GM18867 (cell line): ENCODE data around the gene PACS2.

Experiments used
- ATAC-seq: cut with Tn5 transposase; IDR thresholded peaks from one replicate; pipeline ENCODE4 v1.9.1; 2021; ENCODE audit warnings: mild to moderate bottlenecking, moderate library complexity; ENCODE audit not compliant: unreplicated experiment

Gene PACS2

DNA sequence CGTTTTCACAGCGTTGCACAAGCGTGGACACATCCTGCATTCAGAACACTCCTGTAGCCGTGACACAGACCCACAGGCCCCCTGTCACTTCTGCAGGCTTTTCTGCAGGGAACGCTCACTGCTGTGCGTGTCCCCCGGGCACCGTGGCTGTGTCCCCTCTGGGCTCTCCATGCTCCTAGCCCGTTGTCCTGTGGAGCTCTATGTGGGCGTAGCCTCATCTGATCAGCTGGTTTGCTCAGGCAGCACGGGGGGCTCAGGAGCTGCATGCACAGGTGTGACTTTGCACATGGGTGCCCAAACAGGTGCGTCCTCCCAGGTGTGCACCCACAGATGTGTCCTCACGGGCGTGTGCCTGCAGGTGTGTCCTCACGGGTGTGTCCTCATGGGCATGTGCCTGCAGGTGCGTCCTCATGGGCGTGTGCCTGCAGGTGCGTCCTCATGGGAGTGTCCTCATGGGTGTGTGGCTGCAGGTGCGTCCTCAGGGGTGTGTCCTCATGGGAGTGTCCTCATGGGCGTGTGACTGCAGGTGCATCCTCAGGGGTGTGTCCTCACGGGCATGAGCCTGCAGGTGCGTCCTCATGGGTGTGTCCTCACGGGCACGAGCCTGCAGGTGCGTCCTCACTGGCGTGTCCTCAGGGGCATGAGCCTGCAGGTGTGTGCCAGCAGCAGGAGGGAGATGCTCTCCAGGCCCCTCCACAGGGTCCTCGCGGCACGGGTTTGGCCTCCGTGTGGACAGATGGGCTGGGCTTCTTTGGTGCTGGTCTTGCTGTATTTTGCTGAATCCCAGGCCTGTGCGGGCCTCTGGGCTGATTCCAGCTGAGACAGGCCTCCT lies 122.6 kb downstream of the PACS2 start:
- ATAC-seq: no peak

DNA sequence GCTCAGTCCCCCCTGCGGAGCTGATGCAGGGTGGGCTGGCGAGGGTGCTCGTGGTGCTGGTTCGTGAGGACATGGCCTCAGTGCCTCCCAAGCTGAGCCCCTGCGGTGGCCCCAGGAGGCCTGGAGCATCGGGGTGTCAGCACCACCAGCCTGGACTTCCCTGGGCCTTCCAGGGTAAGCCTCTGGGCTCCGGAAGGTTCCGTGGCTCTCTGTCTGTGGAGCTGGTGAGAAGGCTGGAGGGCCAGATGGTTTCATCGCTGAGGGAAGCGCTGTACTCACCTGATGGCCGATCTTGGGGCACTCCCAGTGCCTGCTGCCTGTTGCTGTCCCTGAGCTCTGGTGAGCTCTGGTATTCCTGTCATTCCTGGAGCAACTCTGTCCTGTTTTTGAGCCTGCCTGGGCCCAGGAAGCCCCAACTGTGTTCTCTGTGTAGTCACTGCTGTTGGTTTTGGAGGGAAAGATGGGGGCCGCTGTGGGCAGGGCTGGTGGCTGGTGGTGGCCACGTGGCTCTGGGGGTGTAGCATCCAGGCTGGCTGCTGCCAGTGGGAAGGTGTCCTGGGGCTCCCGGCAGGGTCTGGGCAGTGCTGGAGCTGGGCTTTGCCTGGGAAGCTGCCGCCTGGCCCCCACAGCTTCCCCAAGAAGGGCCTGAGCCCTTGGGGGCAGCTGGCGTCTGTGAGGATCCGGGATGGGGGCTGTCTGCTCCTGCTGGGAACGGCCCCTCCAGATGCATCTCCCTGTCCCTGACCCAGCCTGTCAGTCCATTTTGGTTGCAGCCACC lies 123.4 kb downstream of the PACS2 start:
- ATAC-seq: no peak

DNA sequence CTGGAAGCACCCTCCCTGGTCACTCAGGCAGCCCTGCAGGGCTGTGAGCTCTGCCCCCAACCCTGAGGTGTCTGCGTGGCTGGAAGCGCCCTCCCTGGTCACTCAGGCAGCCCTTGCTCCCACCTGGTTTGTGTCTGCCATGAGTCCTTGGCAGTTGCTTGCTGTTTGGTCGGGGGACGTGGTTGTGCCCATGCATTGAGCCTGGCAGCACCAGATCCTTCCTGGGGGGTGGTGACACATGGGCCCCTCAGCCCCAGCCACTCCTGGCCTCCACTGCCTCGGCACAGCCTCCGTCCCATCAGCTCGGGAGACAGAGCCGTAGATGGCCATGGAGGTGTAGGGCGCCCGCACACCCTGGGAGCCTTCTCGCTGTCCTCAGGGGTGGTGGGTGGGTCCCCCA lies 124.6 kb downstream of the PACS2 start:
- no peak for ATAC-seq

DNA sequence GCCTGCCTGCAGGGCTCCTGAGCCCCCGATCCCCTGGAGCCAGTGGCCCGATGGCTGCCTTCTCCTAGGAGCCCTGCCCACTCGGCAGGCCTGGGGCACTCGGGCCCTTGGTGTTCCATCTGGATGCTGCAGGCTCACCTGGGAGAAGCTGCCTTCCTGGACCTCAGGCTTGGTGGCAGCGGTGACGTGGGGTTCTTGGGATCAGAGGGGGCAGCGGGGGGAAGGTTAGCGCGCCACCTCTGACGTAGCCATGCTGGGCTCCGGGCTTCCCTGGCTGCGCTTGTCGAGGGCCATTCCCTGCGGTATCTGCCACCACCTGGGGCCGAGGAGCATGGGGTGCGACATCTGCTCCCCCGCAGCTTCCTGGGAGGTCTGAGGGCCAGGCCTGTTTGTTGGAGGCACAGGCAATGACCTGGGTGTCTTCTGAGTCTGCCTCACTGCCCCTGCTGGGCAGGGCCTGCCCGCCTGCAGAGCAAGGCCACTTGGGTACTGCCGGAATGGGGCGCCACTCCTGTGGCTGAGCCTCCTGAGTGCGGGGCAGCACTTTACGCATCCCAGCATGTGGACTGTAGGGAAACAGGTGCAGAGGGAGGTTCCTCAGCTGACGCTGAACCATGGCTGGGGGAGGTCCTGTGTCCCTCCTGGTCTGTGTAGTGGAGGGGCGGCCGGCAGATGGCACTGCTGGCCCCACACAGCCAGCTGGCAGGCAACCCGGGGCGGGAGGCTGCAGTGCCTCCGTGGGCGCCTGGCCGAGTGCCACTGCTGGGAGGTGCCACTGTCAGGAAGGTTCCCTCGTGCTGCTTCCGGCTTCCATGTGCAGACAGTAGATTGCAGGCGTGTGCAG lies 125.4 kb downstream of the PACS2 start:
- no peak for ATAC-seq

DNA sequence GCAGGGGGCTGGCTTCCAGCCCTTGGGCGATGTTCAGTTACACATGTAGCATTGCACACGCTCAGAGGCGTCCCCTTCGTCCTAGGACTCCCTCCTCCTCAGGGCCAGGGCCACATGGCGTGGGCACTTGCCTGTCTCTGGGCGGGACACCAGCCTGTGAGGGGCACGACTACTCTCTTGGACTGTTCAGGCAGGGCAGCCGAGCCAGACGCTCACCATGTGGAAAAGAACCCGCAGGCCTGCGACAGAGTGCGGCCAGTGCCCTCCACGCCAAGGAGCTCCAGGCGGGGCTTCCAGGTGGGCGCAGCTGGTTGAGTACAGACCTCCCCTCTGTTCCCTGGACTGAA lies 126.0 kb downstream of the PACS2 start:
- ATAC-seq: no peak

DNA sequence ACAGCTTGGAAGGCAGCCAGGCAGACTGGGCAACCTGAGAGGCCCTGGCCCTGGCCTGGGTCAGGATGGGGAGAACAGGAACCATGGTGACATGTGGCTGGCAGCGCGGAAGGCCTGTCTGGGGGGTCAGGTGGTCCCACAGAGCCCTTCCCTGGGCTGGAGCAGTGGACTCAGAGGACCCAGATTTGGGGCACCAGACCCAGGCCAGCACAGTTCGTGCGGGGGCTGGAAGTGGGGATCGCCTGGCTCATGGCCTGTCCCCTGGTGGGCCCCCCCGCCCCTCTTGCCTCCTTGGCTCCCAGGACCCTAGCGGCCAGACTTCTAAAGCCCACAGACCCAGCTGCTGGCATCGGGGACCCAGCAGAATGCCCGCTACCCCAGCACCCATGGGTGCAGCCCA lies 126.4 kb downstream of the PACS2 start:
- no peak for ATAC-seq

DNA sequence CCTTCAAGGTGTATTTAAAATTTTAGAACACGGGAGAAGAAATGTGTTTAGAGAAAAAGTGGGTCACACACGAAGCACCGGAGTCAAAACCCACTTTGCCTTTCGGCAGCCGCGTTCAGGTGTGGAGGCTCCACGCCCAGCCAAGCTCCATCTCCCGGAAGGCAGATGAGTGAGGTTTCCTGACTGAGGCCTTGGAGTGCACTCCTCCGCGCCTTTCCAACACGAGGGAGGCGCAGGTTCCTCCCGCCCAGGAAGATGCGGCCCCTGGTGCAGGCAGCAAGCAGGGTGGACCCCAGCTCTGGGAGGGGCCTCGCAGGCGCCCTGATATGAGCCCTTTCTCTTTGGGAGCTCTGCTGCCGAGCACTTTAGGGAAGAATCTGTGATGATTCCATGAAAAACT lies 127.6 kb downstream of the PACS2 start:
- ATAC-seq: no peak

DNA sequence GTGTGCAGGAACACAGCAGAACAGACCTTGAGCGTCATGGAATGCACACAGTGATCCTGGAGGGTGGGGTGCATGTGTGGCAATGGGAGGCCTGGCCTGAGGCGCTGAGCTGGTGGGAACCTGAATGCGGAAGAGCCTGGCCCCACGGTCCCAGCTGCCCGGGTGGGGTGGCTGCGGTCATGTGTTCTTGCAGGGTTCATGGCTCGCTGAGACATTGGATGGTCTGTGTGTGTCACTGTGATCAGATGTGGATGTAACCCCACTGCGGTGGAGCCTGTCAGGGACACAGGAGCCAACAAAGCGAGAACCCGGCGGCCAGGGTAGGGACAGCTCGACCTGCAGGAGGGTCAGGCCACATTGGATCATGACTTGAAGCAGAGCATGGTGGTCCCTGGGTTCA lies 128.3 kb downstream of the PACS2 start:
- no peak for ATAC-seq

DNA sequence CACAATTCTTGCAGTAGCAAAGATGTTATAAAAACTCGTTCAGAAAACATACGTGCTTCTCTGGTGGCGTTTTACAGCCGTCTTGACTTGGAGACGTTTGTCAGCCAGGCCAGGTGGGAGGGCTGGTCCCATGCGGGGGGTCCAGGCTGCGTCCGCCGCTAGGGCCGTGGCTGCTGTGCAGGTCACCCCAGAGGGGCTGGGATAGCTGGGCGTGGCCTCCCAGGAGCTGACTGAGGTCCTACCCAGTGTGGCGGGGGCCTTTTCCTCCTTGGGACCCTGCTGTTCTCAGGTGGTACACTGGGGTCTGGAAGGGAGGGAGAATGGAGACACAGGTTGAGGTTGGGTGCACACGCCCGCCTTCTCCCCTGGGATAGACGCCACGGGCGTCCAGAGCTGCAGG lies 130.3 kb downstream of the PACS2 start:
- ATAC-seq: no peak

DNA sequence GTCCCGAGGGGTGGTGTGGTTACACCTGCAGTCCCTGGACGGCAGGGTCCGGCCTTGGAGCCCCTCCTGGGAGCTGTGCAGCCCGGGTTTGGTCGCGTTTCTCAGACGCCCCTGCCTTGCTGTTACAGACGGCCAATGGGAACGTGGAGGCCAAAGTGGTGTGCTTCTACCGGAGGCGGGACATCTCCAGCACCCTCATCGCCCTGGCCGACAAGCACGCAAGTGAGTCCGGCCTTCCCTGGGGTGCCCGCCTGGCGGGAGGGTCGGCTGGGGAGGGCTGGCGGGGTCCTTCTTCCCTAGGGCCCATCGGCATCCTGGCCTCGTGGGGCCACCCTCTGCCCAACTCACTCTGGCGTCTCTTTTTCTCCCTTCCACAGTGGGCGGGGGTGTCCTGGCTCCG lies 130.7 kb downstream of the PACS2 start:
- ATAC-seq: no peak

DNA sequence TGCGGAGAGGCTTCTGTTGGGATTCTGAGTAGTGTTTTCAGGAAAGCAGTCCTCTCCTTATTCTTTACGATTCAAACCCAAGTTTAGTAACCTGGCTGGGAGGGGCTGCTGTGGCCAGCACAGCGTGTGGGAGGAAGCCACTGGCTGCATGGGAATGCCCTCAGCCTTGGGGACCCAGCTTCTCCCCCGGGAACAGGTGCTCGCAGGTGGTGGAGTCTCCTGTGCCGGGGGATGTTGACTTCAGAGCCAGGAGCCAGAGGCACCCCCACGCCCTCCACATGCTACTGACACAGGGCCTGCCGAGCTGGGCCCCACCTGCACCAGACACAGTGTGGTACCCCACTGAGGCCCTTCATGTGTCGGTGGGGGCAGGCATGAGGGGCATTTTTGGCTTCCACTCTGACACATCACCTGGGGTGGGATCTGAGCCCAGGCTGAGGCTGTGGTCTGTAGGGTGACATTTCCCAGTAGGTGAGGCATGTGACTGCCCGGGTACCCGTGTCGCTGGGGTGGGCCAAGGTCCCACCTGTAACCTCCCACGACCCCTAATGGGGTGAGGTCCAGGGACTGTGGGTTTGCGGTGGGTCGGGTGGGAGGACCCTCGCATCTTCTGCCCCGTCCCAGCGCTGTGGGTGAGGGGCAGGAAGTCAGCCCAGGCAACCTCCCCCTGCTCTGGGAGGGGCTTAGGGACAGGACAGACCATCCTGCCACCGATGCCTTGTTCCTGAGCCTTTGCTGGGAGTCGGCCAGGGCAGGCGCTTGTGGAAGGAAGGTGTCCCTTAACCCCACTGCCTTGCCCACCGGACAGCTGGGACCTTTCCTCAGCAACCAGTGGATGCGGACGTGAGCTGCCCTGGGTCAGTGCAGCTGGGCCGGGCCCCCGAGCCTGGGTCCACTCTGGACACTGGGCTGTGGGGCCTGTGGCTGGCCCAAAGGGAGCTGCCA lies 131.6 kb downstream of the PACS2 start:
- ATAC-seq: no peak

DNA sequence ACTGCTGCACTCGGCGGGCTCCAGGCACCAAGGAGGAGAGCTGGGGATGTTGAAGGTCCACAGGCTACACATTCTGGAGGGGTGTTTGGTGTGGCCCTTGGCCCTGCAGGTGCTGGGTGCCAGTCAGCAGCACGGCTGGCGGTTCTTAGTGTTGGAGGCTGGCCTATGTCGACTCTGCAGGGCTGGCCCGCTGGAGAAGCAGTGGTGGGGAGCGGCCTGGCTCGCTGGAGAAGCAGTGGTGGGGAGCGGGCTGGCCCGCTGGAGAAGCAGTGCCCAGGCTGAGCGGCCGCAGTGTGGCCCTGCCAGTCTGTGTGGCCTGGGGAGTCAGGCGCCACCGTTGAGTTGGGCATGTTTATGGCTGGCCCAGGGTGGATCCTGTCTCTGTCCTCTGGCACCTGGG lies 132.4 kb downstream of the PACS2 start:
- ATAC-seq: no peak
